ENCODE results near the gene MSI2. TPM values are rescaled to one million over a fixed set of nuclear protein-coding genes. Genes with fewer than 3 reads are reported as not detected.

Gene MSI2
- total RNA-seq, 1 donor from 2014 or later, result 144 TPM

GRCh38 chr17:57724729-57725125 lies 468.4 kb downstream of the MSI2 start:
- H3K27me3 Mint-ChIP-seq (ENCODE audit: low read depth), result no peaks in the 10 kb centered on the region
- no peak overlapping the region for H3K27ac Mint-ChIP-seq
- H3K9me3 Mint-ChIP-seq, result no peaks in the 10 kb centered on the region
- no peaks in the 10 kb centered on the region for H3K36me3 Mint-ChIP-seq
- TF ChIP-seq, protein P1, sequence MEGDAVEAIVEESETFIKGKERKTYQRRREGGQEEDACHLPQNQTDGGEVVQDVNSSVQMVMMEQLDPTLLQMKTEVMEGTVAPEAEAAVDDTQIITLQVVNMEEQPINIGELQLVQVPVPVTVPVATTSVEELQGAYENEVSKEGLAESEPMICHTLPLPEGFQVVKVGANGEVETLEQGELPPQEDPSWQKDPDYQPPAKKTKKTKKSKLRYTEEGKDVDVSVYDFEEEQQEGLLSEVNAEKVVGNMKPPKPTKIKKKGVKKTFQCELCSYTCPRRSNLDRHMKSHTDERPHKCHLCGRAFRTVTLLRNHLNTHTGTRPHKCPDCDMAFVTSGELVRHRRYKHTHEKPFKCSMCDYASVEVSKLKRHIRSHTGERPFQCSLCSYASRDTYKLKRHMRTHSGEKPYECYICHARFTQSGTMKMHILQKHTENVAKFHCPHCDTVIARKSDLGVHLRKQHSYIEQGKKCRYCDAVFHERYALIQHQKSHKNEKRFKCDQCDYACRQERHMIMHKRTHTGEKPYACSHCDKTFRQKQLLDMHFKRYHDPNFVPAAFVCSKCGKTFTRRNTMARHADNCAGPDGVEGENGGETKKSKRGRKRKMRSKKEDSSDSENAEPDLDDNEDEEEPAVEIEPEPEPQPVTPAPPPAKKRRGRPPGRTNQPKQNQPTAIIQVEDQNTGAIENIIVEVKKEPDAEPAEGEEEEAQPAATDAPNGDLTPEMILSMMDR (IDR thresholded peaks at IDR 0.05; ENCODE audit: unreplicated experiment), result no peak
- no peak for DNase-seq (ENCODE audit: low spot score in 2 of 2, unreplicated experiment in 2 of 2)
- H3K4me1 Mint-ChIP-seq, result no peaks in the 10 kb centered on the region
- no peak overlapping the region for H3K4me3 Mint-ChIP-seq

DNA sequence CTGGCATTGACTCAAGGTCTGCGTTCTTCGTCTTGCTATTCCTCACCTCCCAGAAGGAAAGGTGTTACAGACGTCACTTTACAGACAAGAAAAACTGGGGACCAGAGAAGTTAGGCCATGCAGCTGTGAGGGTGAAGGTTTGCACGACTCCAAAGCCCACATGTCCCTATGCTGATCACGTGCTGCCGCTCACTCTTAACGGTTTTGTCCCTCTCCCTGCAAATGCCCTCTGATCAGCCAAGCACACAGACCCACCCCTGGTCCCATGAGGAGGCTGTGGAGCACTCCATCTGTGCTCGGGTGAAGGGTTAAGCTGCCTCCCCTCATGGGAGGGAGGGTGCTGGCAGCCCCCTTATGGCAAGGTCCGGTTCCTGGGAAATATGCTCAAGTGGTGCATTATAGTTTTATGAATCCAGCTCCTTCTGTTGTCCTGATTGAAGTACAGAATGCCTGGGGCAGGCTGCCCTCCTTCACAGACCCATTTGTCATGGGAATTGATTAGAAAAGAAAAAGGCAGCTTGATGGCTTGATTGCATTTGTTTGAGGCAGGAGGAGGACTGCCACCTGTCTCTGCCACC lies 470.0 kb downstream of the MSI2 start:
- no peaks in the 10 kb centered on the region for H3K27me3 Mint-ChIP-seq (ENCODE audit: low read depth)
- no peak overlapping the region for H3K27ac Mint-ChIP-seq
- TF ChIP-seq, protein P1 (IDR thresholded peaks at IDR 0.05; ENCODE audit: unreplicated experiment), result no peak
- no peak for DNase-seq (ENCODE audit: low spot score in 2 of 2, unreplicated experiment in 2 of 2)
- H3K36me3 Mint-ChIP-seq, result no peaks in the 10 kb centered on the region
- H3K4me3 Mint-ChIP-seq, result no peak overlapping the region
- no peaks in the 10 kb centered on the region for H3K4me1 Mint-ChIP-seq
- H3K9me3 Mint-ChIP-seq, result no peaks in the 10 kb centered on the region

DNA sequence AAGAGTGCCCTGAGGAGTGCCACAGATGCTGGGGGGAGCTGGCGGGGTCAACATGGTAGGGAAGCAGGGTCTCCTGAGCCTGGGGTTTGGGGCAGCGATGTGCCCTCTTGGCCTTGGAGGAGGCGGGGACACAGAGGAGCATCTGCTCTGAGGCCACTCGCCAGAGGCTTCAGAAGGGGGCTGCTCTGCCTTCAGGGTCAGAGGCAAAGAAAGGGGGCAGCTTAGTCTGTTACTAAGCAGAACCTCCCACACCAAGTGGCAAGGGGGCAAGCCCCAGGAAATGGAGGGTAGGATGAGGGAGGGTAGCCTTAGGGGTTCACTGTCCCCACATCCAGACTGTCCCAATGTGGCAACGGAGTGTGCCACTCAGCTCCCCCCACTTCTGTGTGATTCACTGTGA lies 470.5 kb downstream of the MSI2 start:
- no peaks in the 10 kb centered on the region for H3K9me3 Mint-ChIP-seq
- H3K36me3 Mint-ChIP-seq, result no peaks in the 10 kb centered on the region
- H3K27me3 Mint-ChIP-seq (ENCODE audit: low read depth), result no peaks in the 10 kb centered on the region
- no peak for DNase-seq (ENCODE audit: low spot score in 2 of 2, unreplicated experiment in 2 of 2)
- H3K4me3 Mint-ChIP-seq, result no peak overlapping the region
- H3K27ac Mint-ChIP-seq, result no peak overlapping the region
- no peaks in the 10 kb centered on the region for H3K4me1 Mint-ChIP-seq
- TF ChIP-seq, protein P1 (IDR thresholded peaks at IDR 0.05; ENCODE audit: unreplicated experiment), result no peak

DNA sequence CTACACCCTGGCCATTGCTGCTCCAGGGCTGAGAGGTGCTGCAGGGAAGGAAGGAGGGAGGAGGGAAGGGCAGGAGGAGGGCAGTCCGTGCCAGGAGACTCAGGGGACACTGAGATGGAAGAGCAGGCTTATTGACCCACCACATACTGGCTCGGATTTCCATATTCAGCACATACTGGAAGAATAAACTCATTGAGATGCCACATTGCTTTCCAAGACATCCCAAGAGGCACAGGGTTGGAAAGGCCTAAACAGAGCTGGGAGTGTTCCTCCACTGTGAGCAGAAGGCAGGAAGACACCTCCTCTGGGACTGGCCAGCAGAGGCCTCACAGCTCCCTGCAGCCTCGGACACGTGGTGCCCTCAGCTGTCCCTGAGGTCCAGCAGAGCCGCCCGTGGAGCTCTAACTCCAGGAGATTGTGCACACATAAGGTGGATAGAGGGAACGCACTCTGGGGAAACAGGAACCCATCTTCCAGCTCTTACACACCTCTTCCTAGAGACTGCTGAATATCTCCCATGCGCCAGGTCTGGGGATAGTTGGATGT lies 471.4 kb downstream of the MSI2 start:
- no peaks in the 10 kb centered on the region for H3K4me1 Mint-ChIP-seq
- H3K27me3 Mint-ChIP-seq (ENCODE audit: low read depth), result no peaks in the 10 kb centered on the region
- no peak overlapping the region for H3K4me3 Mint-ChIP-seq
- TF ChIP-seq, protein P1 (IDR thresholded peaks at IDR 0.05; ENCODE audit: unreplicated experiment), result no peak
- no peak for DNase-seq (ENCODE audit: low spot score in 2 of 2, unreplicated experiment in 2 of 2)
- no peaks in the 10 kb centered on the region for H3K36me3 Mint-ChIP-seq
- H3K9me3 Mint-ChIP-seq, result no peaks in the 10 kb centered on the region
- no peak overlapping the region for H3K27ac Mint-ChIP-seq

- Mint-ChIP-seq H3K9me3 (no peaks in the 10 kb centered on the region), H3K4me1 (no peaks in the 10 kb centered on the region), H3K27me3 (ENCODE audit: low read depth) (no peaks in the 10 kb centered on the region), H3K27ac (no peak overlapping the region), H3K36me3 (no peaks in the 10 kb centered on the region), H3K4me3 (no peak overlapping the region)
- no peak for DNase-seq (ENCODE audit: low spot score in 2 of 2, unreplicated experiment in 2 of 2)
- TF ChIP-seq, protein P1 (IDR thresholded peaks at IDR 0.05; ENCODE audit: unreplicated experiment), result no peak
Observed at GRCh38 chr17:57730026-57730701, 473.8 kb downstream of the MSI2 start.

Data from mesothelial cell of epicardium (in vitro differentiated cells).